Measurements from ENCODE around the gene LAMP5. TPM values are rescaled to one million over a fixed set of nuclear protein-coding genes. Genes with fewer than 3 reads are reported as not detected.

Gene LAMP5
- total and polyA plus RNA-seq, 2 experiments from 2014 or later: 0.21 to 0.29 TPM

DNA sequence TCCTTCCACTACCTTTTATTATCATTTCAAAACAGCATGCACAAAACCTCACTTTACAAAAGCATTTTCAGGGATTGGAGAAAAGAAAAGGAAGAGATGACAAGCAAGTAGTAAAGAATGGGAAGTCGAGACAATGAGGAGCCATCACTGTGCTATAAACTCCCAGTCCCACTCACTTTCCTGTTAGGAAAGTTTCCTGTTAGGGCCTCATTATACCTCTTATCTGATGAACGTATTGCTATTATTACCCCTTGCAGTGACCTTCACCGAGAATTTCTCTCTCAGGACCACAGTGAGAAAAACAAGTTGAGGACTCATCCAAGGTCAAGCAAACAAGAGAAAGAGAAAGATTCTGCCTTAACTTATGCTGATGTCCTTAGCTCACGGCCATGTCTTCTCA is 28.8 kb downstream of the LAMP5 start:
- Histone ChIP-seq H3K4me2 (no peak overlapping the region), H2AFZ (no peak overlapping the region), H3K4me3 (no peak overlapping the region), H3F3A (replicated peaks; ENCODE audit: low read depth) (no peaks in the 10 kb centered on the region), H3K9me2 (ENCODE audit: insufficient read depth) (no peaks in the 10 kb centered on the region), H3K36me3 (ENCODE audit: insufficient read depth) (no peaks in the 10 kb centered on the region), H3K4me1 (ENCODE audit: insufficient read depth) (no peaks in the 10 kb centered on the region; the same call in 1 of the 2 replicates), H3K27ac (ENCODE audit: low read depth) (no peak overlapping the region), H4K20me1 (replicated peaks; ENCODE audit: insufficient read depth) (no peaks in the 10 kb centered on the region), H3K79me2 (replicated peaks; ENCODE audit: insufficient read depth) (no peaks in the 10 kb centered on the region), H3K27me3 (ENCODE audit: insufficient read depth) (no peaks in the 10 kb centered on the region)
- no peaks in the 10 kb centered on the region for H3K9me3 Mint-ChIP-seq
- ATAC-seq (no peak), DNase-seq (ENCODE audit: low spot score) (no peak)
- H3K4me1 Mint-ChIP-seq: peaks cover 5% of the 10 kb centered on the region; the same call in 1 of the 3 replicates
- no peak overlapping the region for H3K27ac Mint-ChIP-seq
- H3K27me3 Mint-ChIP-seq (ENCODE audit: insufficient read depth, low read depth, poor library complexity): no peaks in the 10 kb centered on the region
- no peak for TF ChIP-seq ZNF114 (CRISPR knock-in tag; IDR thresholded peaks at IDR 0.05)
- TF ChIP-seq STAT1 (IDR thresholded peaks at IDR 0.05; ENCODE audit: unreplicated experiment): no peak
- no peak for TF ChIP-seq NANOG (IDR thresholded peaks at IDR 0.05; ENCODE audit: borderline replicate concordance)
- no peak for TF ChIP-seq EZH2 (IDR thresholded peaks at IDR 0.05; ENCODE audit: low read depth, unreplicated experiment)
- no peak for TF ChIP-seq JUNB (IDR thresholded peaks at IDR 0.05; ENCODE audit: unreplicated experiment)
- no peak for TF ChIP-seq ZNF331 (CRISPR knock-in tag; IDR thresholded peaks at IDR 0.05; ENCODE audit: low read depth)
- no peak for TF ChIP-seq EZH2phosphoT487 (IDR thresholded peaks at IDR 0.05; ENCODE audit: unreplicated experiment)
- no peak for TF ChIP-seq CREB1 (CRISPR knock-in tag; IDR thresholded peaks at IDR 0.05; ENCODE audit: low read depth)
- TF ChIP-seq, protein P1, sequence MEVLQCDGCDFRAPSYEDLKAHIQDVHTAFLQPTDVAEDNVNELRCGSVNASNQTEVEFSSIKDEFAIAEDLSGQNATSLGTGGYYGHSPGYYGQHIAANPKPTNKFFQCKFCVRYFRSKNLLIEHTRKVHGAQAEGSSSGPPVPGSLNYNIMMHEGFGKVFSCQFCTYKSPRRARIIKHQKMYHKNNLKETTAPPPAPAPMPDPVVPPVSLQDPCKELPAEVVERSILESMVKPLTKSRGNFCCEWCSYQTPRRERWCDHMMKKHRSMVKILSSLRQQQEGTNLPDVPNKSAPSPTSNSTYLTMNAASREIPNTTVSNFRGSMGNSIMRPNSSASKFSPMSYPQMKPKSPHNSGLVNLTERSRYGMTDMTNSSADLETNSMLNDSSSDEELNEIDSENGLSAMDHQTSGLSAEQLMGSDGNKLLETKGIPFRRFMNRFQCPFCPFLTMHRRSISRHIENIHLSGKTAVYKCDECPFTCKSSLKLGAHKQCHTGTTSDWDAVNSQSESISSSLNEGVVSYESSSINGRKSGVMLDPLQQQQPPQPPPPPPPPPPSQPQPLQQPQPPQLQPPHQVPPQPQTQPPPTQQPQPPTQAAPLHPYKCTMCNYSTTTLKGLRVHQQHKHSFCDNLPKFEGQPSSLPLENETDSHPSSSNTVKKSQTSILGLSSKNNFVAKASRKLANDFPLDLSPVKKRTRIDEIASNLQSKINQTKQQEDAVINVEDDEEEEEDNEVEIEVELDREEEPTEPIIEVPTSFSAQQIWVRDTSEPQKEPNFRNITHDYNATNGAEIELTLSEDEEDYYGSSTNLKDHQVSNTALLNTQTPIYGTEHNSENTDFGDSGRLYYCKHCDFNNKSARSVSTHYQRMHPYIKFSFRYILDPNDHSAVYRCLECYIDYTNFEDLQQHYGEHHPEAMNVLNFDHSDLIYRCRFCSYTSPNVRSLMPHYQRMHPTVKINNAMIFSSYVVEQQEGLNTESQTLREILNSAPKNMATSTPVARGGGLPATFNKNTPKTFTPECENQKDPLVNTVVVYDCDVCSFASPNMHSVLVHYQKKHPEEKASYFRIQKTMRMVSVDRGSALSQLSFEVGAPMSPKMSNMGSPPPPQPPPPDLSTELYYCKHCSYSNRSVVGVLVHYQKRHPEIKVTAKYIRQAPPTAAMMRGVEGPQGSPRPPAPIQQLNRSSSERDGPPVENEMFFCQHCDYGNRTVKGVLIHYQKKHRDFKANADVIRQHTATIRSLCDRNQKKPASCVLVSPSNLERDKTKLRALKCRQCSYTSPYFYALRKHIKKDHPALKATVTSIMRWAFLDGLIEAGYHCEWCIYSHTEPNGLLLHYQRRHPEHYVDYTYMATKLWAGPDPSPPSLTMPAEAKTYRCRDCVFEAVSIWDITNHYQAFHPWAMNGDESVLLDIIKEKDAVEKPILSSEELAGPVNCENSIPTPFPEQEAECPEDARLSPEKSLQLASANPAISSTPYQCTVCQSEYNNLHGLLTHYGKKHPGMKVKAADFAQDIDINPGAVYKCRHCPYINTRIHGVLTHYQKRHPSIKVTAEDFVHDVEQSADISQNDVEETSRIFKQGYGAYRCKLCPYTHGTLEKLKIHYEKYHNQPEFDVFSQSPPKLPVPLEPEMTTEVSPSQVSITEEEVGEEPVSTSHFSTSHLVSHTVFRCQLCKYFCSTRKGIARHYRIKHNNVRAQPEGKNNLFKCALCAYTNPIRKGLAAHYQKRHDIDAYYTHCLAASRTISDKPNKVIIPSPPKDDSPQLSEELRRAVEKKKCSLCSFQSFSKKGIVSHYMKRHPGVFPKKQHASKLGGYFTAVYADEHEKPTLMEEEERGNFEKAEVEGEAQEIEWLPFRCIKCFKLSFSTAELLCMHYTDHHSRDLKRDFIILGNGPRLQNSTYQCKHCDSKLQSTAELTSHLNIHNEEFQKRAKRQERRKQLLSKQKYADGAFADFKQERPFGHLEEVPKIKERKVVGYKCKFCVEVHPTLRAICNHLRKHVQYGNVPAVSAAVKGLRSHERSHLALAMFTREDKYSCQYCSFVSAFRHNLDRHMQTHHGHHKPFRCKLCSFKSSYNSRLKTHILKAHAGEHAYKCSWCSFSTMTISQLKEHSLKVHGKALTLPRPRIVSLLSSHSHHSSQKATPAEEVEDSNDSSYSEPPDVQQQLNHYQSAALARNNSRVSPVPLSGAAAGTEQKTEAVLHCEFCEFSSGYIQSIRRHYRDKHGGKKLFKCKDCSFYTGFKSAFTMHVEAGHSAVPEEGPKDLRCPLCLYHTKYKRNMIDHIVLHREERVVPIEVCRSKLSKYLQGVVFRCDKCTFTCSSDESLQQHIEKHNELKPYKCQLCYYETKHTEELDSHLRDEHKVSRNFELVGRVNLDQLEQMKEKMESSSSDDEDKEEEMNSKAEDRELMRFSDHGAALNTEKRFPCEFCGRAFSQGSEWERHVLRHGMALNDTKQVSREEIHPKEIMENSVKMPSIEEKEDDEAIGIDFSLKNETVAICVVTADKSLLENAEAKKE (CRISPR knock-in tag; IDR thresholded peaks at IDR 0.05): no peak
- TF ChIP-seq, protein P2, sequence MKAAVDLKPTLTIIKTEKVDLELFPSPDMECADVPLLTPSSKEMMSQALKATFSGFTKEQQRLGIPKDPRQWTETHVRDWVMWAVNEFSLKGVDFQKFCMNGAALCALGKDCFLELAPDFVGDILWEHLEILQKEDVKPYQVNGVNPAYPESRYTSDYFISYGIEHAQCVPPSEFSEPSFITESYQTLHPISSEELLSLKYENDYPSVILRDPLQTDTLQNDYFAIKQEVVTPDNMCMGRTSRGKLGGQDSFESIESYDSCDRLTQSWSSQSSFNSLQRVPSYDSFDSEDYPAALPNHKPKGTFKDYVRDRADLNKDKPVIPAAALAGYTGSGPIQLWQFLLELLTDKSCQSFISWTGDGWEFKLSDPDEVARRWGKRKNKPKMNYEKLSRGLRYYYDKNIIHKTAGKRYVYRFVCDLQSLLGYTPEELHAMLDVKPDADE (IDR thresholded peaks at IDR 0.05): no peak
- TF ChIP-seq, protein P3, sequence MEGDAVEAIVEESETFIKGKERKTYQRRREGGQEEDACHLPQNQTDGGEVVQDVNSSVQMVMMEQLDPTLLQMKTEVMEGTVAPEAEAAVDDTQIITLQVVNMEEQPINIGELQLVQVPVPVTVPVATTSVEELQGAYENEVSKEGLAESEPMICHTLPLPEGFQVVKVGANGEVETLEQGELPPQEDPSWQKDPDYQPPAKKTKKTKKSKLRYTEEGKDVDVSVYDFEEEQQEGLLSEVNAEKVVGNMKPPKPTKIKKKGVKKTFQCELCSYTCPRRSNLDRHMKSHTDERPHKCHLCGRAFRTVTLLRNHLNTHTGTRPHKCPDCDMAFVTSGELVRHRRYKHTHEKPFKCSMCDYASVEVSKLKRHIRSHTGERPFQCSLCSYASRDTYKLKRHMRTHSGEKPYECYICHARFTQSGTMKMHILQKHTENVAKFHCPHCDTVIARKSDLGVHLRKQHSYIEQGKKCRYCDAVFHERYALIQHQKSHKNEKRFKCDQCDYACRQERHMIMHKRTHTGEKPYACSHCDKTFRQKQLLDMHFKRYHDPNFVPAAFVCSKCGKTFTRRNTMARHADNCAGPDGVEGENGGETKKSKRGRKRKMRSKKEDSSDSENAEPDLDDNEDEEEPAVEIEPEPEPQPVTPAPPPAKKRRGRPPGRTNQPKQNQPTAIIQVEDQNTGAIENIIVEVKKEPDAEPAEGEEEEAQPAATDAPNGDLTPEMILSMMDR (conservative IDR thresholded peaks at IDR 0.05; ENCODE audit: low read depth in 2 of 2): no peak
- TF ChIP-seq, protein P4, sequence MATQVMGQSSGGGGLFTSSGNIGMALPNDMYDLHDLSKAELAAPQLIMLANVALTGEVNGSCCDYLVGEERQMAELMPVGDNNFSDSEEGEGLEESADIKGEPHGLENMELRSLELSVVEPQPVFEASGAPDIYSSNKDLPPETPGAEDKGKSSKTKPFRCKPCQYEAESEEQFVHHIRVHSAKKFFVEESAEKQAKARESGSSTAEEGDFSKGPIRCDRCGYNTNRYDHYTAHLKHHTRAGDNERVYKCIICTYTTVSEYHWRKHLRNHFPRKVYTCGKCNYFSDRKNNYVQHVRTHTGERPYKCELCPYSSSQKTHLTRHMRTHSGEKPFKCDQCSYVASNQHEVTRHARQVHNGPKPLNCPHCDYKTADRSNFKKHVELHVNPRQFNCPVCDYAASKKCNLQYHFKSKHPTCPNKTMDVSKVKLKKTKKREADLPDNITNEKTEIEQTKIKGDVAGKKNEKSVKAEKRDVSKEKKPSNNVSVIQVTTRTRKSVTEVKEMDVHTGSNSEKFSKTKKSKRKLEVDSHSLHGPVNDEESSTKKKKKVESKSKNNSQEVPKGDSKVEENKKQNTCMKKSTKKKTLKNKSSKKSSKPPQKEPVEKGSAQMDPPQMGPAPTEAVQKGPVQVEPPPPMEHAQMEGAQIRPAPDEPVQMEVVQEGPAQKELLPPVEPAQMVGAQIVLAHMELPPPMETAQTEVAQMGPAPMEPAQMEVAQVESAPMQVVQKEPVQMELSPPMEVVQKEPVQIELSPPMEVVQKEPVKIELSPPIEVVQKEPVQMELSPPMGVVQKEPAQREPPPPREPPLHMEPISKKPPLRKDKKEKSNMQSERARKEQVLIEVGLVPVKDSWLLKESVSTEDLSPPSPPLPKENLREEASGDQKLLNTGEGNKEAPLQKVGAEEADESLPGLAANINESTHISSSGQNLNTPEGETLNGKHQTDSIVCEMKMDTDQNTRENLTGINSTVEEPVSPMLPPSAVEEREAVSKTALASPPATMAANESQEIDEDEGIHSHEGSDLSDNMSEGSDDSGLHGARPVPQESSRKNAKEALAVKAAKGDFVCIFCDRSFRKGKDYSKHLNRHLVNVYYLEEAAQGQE (IDR thresholded peaks at IDR 0.05; ENCODE audit: unreplicated experiment): no peak
- TF ChIP-seq POLR2AphosphoS5 (IDR thresholded peaks at IDR 0.05; ENCODE audit: low read depth): no peak
- H3K4me3 Mint-ChIP-seq: no peak overlapping the region
- H3K36me3 Mint-ChIP-seq (ENCODE audit: low read depth): no peaks in the 10 kb centered on the region

Data from GM23338 (cell line).